IPS-20b (cell line): Measurements from ENCODE around the gene CLPTM1L.
"Not testable (repeated sequence)": the region's sequence is repeated elsewhere in the genome, so short reads cannot be mapped to it uniquely, and the experiment has no call there.

Source experiments
- H3K27ac ChIP-seq: one replicate; pipeline ENCODE4 v1.5.1; 2013; ENCODE audit warnings: low read length
- H3K27me3 ChIP-seq: 2 replicates; pipeline ENCODE4 v1.6.1; 2013; ENCODE audit warnings: mild to moderate bottlenecking, low read length, inconsistent platforms; ENCODE audit not compliant: insufficient read depth
- H3K36me3 ChIP-seq: 2 replicates; pipeline ENCODE4 v1.6.1; 2013; ENCODE audit warnings: low read depth, mild to moderate bottlenecking, inconsistent platforms, low read length, moderate library complexity; ENCODE audit not compliant: insufficient read depth
- H3K4me1 ChIP-seq: 2 replicates; pipeline ENCODE4 v1.6.1; 2013; ENCODE audit warnings: mild to moderate bottlenecking, control low read depth, inconsistent platforms, low read length, moderate library complexity; ENCODE audit not compliant: insufficient read depth
- H3K4me3 ChIP-seq: 2 replicates; pipeline ENCODE4 v1.5.1; 2013; ENCODE audit warnings: mild to moderate bottlenecking, low read length, inconsistent platforms
- H3K9ac ChIP-seq: 2 replicates; pipeline ENCODE4 v1.6.1; 2013; ENCODE audit warnings: low read depth, mild to moderate bottlenecking, inconsistent platforms, low read length, moderate library complexity
- H3K9me3 ChIP-seq: 2 replicates; pipeline ENCODE4 v1.6.1; 2013; ENCODE audit warnings: mild to moderate bottlenecking, low read depth, low read length, inconsistent platforms; ENCODE audit not compliant: insufficient read depth

Gene CLPTM1L

GRCh38 chr5:1336106-1336561, 8.8 kb downstream of the CLPTM1L start:
- Histone ChIP-seq H3K4me3 (no peak overlapping the region), H3K27me3 (no peaks in the 10 kb centered on the region), H3K27ac (no peak overlapping the region), H3K9ac (no peak overlapping the region), H3K4me1 (no peaks in the 10 kb centered on the region), H3K9me3 (no peaks in the 10 kb centered on the region), H3K36me3 (peaks cover 94% of the 10 kb centered on the region)

GRCh38 chr5:1335540-1336095, 9.3 kb downstream of the CLPTM1L start:
- Histone ChIP-seq H3K4me3 (no peak overlapping the region), H3K9me3 (no peaks in the 10 kb centered on the region), H3K36me3 (peaks cover 94% of the 10 kb centered on the region), H3K4me1 (no peaks in the 10 kb centered on the region), H3K27me3 (no peaks in the 10 kb centered on the region), H3K27ac (no peak overlapping the region), H3K9ac (no peak overlapping the region)

- Histone ChIP-seq H3K36me3 (peaks cover 94% of the 10 kb centered on the region), H3K4me3 (no peak overlapping the region), H3K9me3 (no peaks in the 10 kb centered on the region), H3K27ac (no peak overlapping the region), H3K27me3 (no peaks in the 10 kb centered on the region), H3K9ac (no peak overlapping the region), H3K4me1 (no peaks in the 10 kb centered on the region)
Measured at GRCh38 chr5:1334831-1335539, 9.9 kb downstream of the CLPTM1L start.

- Histone ChIP-seq H3K36me3 (peaks cover 96% of the 10 kb centered on the region), H3K27ac (no peak overlapping the region), H3K27me3 (no peaks in the 10 kb centered on the region), H3K4me1 (no peaks in the 10 kb centered on the region), H3K4me3 (no peak overlapping the region), H3K9ac (no peak overlapping the region), H3K9me3 (no peaks in the 10 kb centered on the region)
Measured at GRCh38 chr5:1333986-1334385, 10.9 kb downstream of the CLPTM1L start.

- not testable (repeated sequence) for H3K9ac ChIP-seq, H3K27ac ChIP-seq, H3K27me3 ChIP-seq, H3K9me3 ChIP-seq, H3K4me3 ChIP-seq, H3K4me1 ChIP-seq
- peaks cover 96% of the 10 kb centered on the region for H3K36me3 ChIP-seq
Measured at GRCh38 chr5:1333286-1333685, 11.6 kb downstream of the CLPTM1L start.

GRCh38 chr5:1332461-1333001, 12.4 kb downstream of the CLPTM1L start:
- H3K9ac ChIP-seq, result no peak overlapping the region
- no peak overlapping the region for H3K27ac ChIP-seq
- H3K36me3 ChIP-seq, result peaks cover 89% of the 10 kb centered on the region
- no peaks in the 10 kb centered on the region for H3K27me3 ChIP-seq
- H3K4me1 ChIP-seq, result no peaks in the 10 kb centered on the region
- H3K9me3 ChIP-seq, result no peaks in the 10 kb centered on the region
- no peak overlapping the region for H3K4me3 ChIP-seq

GRCh38 chr5:1331861-1332405, 13.0 kb downstream of the CLPTM1L start:
- H3K36me3 ChIP-seq, result peaks cover 83% of the 10 kb centered on the region
- no peak overlapping the region for H3K27ac ChIP-seq
- H3K4me1 ChIP-seq, result no peaks in the 10 kb centered on the region
- H3K27me3 ChIP-seq, result no peaks in the 10 kb centered on the region
- H3K9ac ChIP-seq, result no peak overlapping the region
- H3K9me3 ChIP-seq, result no peaks in the 10 kb centered on the region
- H3K4me3 ChIP-seq, result no peak overlapping the region

GRCh38 chr5:1330847-1331831, 13.8 kb downstream of the CLPTM1L start:
- Histone ChIP-seq H3K4me3 (no peak overlapping the region), H3K27me3 (no peaks in the 10 kb centered on the region), H3K36me3 (peaks cover 75% of the 10 kb centered on the region), H3K4me1 (no peaks in the 10 kb centered on the region), H3K27ac (no peak overlapping the region), H3K9me3 (no peaks in the 10 kb centered on the region), H3K9ac (no peak overlapping the region)

GRCh38 chr5:1330146-1330846, 14.6 kb downstream of the CLPTM1L start:
- H3K27me3 ChIP-seq, result no peaks in the 10 kb centered on the region
- no peak overlapping the region for H3K9ac ChIP-seq
- peaks cover 75% of the 10 kb centered on the region for H3K36me3 ChIP-seq
- no peaks in the 10 kb centered on the region for H3K4me1 ChIP-seq
- no peak overlapping the region for H3K4me3 ChIP-seq
- H3K9me3 ChIP-seq, result no peaks in the 10 kb centered on the region
- H3K27ac ChIP-seq, result no peak overlapping the region

- H3K27me3 ChIP-seq, result no peaks in the 10 kb centered on the region
- H3K9ac ChIP-seq, result no peak overlapping the region
- no peak overlapping the region for H3K4me3 ChIP-seq
- no peaks in the 10 kb centered on the region for H3K9me3 ChIP-seq
- no peak overlapping the region for H3K27ac ChIP-seq
- H3K36me3 ChIP-seq, result peaks cover 75% of the 10 kb centered on the region
- H3K4me1 ChIP-seq, result no peaks in the 10 kb centered on the region
Measured at GRCh38 chr5:1329111-1329579, 15.8 kb downstream of the CLPTM1L start.
